Thyroid gland (tissue), 4 donors: Measurements from ENCODE around the gene COG7. TPM values are rescaled to one million over a fixed set of nuclear protein-coding genes. Genes with fewer than 3 reads are reported as not detected.
A peak's percentile ranks its signal among the peaks of the same experiment; 100 is the strongest.

Experiments
- DNase-seq, 2 donors: peaks; one replicate each; pipeline ENCODE4 v3.0.0-alpha.2; 2019
- H3K27ac ChIP-seq, 3 donors: fragments of 200-600 bp; sonication (generic); 1 replicate in 2 of 3; 2 replicates in 1 of 3; pipeline ENCODE4 v1.5.1; 2016 to 2019; ENCODE audit warnings: mild to moderate bottlenecking in 1 of 3, moderate library complexity in 1 of 3
- H3K27me3 ChIP-seq: fragments of 200-600 bp; sonication (generic); one replicate; pipeline ENCODE4 v1.5.1; 2019
- H3K36me3 ChIP-seq, 2 donors: fragments of 200-600 bp; sonication (generic); one replicate each; pipeline ENCODE4 v1.5.1; 2016 to 2019
- H3K4me1 ChIP-seq, 2 donors: fragments of 200-600 bp; sonication (generic); one replicate each; pipeline ENCODE4 v1.5.1; 2017 to 2019
- H3K4me3 ChIP-seq, 3 donors: fragments of 200-600 bp; sonication (generic); replicated peaks in 1 of 3; 1 replicate in 2 of 3; 2 replicates in 1 of 3; pipeline ENCODE4 v1.5.1; 2016; ENCODE audit warnings: mild to moderate bottlenecking in 1 of 3
- H3K9me3 ChIP-seq: fragments of 200-600 bp; sonication (generic); one replicate; pipeline ENCODE4 v1.5.1; 2017
- POLR2A ChIP-seq, 2 donors: fragments of 450-650 bp; IDR thresholded peaks; one replicate each; pipeline ENCODE4 v1.6.1; 2017; ENCODE audit warnings: antibody characterized with exemption in 2 of 2, mild to moderate bottlenecking in 2 of 2, moderate library complexity in 1 of 2
- WGBS, 2 donors: methylation state at CpG; one replicate each; pipeline ENCODE4 v1.1.5; 2017; 5-methylcytosine and 5-hydroxymethylcytosine counted together
- intact Hi-C: fragments of 100-400 bp; cut with DNase I; formaldehyde crosslinking; loops from one replicate; pipeline ENCODE4 v1.15.1; 2023
- total RNA-seq, 4 donors: library from RNA; depleted of rRNA; stranded (reverse); fragments of >200 nt; gene quantifications; one replicate each; pipeline ENCODE4 v1.2.3, GENCODE V29; 2016
- TF ChIP-seq, protein P1 (sequence below), 6 experiments: fragments of 200-600 bp in 3 of 6; fragments of 450-650 bp in 3 of 6; sonication (generic) in 3 of 6; IDR thresholded peaks; one replicate each; pipeline ENCODE4 v1.5.1; 2016 to 2019; ENCODE audit warnings: antibody characterized with exemption in 6 of 6, mild to moderate bottlenecking in 2 of 6, inconsistent platforms in 1 of 6, moderate library complexity in 1 of 6

COG7 gene
- total RNA-seq, 4 donors from 2014 or later, result 27.5 to 35.1 (median 30.8) TPM

DNA sequence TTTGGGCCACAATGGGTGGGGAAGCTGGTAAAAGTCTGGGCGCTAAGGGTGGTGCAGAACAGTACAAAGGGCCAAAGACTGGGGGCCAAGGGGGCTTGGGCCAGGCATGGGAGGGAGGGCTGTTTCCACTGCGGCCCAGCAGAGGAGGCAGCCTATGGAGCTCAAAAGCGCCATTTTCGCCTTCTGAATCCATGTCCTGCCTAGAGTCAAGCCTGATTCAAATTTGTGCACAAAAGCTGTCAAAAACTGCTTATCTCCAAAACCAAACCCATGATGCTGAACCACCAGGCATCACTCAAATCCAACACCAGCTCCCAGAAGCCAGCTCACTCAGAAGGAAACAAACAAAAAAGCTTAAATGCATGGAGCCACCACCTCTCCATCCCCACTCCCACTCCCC lies 16.0 kb downstream of the COG7 start:
- H3K9me3 ChIP-seq, result no peaks in the 10 kb centered on the region
- intact Hi-C loops, result no loop called here
- peaks cover 8 to 16% of the 10 kb centered on the region in 2 donors for H3K4me1 ChIP-seq
- 96 to 98% methylated on average over 4 of the region's 4 CpGs for WGBS, 2 donors
- DNase-seq, result no peak
- no peak overlapping the region for H3K27ac ChIP-seq
- H3K36me3 ChIP-seq, result peaks cover 24 to 34% of the 10 kb centered on the region in 2 donors
- no peak overlapping the region for H3K4me3 ChIP-seq
- TF ChIP-seq, protein P1, sequence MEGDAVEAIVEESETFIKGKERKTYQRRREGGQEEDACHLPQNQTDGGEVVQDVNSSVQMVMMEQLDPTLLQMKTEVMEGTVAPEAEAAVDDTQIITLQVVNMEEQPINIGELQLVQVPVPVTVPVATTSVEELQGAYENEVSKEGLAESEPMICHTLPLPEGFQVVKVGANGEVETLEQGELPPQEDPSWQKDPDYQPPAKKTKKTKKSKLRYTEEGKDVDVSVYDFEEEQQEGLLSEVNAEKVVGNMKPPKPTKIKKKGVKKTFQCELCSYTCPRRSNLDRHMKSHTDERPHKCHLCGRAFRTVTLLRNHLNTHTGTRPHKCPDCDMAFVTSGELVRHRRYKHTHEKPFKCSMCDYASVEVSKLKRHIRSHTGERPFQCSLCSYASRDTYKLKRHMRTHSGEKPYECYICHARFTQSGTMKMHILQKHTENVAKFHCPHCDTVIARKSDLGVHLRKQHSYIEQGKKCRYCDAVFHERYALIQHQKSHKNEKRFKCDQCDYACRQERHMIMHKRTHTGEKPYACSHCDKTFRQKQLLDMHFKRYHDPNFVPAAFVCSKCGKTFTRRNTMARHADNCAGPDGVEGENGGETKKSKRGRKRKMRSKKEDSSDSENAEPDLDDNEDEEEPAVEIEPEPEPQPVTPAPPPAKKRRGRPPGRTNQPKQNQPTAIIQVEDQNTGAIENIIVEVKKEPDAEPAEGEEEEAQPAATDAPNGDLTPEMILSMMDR (IDR thresholded peaks at IDR 0.05), result no peak
- TF ChIP-seq POLR2A (IDR thresholded peaks at IDR 0.05), result no peak
- no peaks in the 10 kb centered on the region for H3K27me3 ChIP-seq

DNA sequence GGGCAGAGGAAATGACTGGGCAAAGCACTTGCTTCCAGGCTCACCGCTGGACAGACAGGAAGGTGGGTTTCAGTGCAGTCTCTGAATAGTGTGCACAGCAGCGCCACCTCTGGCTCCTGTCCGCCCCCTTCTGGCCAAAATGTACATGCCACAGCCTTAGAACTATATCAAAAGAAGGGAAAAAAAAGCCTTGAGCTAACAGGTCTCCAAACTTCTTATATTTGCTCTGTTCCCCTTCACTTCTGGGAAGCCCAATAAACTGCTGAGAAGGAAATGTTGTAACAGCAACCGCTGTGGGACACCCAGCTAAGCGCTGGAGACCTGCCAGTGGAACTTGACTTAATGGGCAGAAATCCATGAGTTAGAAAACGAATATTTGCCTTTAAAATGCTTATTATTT lies 17.5 kb downstream of the COG7 start:
- peak overlapping the region in 2 of 3 donors; percentile 3 to 23 for H3K27ac ChIP-seq
- peak; percentile 70 to 71 for DNase-seq
- peaks cover 15 to 23% of the 10 kb centered on the region in 2 donors for H3K36me3 ChIP-seq

DNA sequence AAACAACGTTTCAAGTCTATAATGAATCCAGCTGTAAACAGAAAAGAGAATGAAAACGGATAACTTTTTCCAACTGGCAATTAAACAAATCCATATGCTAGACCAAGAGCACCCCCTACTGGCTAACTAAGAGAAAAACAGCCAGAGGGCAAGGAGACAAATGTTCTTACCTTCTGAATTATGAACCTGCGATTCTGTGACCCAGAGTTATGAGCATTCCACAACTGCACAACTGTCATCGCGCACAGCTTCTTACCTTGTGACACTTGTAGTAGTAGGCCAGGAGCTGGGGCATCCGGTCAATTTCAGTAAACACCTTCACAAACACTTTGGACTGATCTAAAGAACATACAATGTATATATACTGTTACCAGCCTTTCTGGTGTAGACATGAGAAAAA lies 18.6 kb downstream of the COG7 start:
- peaks cover 15 to 29% of the 10 kb centered on the region in 2 donors for H3K36me3 ChIP-seq
- H3K27ac ChIP-seq, result no peak overlapping the region
- WGBS, 2 donors, result 19 to 20% methylated on average over 6 of the region's 6 CpGs
- intact Hi-C loops, result loop anchor here (5.0 kb wide), 1 partner anchor 252 kb away; the partner anchor contains the start of gene SCNN1G
- peak in 1 of 2 donors; percentile 18 for DNase-seq
- TF ChIP-seq, protein P1 (IDR thresholded peaks at IDR 0.05), result peak; percentile 80 to 96 (median 86)
- TF ChIP-seq POLR2A (IDR thresholded peaks at IDR 0.05), result no peak
- H3K4me1 ChIP-seq, result peaks cover 8 to 16% of the 10 kb centered on the region in 2 donors
- no peaks in the 10 kb centered on the region for H3K27me3 ChIP-seq
- no peak overlapping the region for H3K4me3 ChIP-seq
- H3K9me3 ChIP-seq, result no peaks in the 10 kb centered on the region

More for the DNA sequence above, 17.5 kb downstream of the COG7 start:
- Histone ChIP-seq H3K4me3 (no peak overlapping the region), H3K4me1 (peaks cover 8 to 16% of the 10 kb centered on the region in 2 donors), H3K9me3 (no peaks in the 10 kb centered on the region), H3K27me3 (no peaks in the 10 kb centered on the region)
- intact Hi-C loops, result no loop called here
- 31 to 35% methylated on average over 6 of the region's 6 CpGs for WGBS, 2 donors
- TF ChIP-seq, protein P1 (IDR thresholded peaks at IDR 0.05), result peak; percentile 59 to 82 (median 78)
- no peak for TF ChIP-seq POLR2A (IDR thresholded peaks at IDR 0.05)

DNA sequence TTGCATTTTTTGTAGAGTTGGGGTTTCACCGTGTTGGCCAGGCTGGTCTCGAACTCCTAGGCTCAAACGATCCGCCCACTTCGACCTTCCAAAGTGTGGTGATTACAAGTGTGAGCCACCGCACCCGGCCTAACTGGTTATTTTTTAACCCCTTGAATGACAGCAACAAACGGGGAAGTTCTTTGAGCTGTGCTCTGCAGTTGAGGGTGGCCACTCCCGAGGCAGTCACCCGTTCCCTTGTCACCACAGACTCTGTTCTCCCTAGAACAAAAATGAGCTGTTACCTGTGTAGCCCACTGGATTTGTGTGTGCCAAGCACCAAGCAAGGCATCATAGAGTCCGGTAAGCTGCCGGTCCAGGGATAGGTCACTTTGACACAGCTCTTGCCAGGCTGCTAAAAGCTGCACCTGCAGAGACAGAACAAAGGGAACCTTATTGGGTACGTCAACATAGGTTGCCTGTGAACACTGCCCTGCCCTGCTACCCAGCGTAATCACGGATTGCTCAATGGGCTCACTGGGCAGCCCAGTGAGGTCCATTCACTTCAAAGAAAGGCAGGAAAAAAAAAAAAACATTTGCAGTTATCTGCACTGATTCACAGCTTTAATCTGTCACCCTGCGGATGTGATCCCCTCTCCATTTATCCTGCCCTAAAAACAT lies 19.6 kb downstream of the COG7 start:
- Histone ChIP-seq H3K4me1 (peaks cover 8 to 16% of the 10 kb centered on the region in 2 donors), H3K36me3 (peaks cover 15 to 29% of the 10 kb centered on the region in 2 donors), H3K4me3 (no peak overlapping the region), H3K27me3 (no peaks in the 10 kb centered on the region), H3K27ac (no peak overlapping the region), H3K9me3 (no peaks in the 10 kb centered on the region)
- DNase-seq, result no peak
- TF ChIP-seq, protein P1 (IDR thresholded peaks at IDR 0.05), result no peak
- no peak for TF ChIP-seq POLR2A (IDR thresholded peaks at IDR 0.05)
- intact Hi-C loops, result loop anchor here (5.0 kb wide), 1 partner anchor 251 kb away; the partner anchor contains the start of gene SCNN1G
- WGBS, 2 donors, result 77 to 82% methylated on average over 16 of the region's 16 CpGs
